Keratinocyte (primary cell): ENCODE data around the gene HSPB1. TPM values are rescaled to one million over a fixed set of nuclear protein-coding genes. Genes with fewer than 3 reads are reported as not detected.

ENCODE experiments used
- DNase-seq: peaks from one replicate; pipeline ENCODE4 v3.0.0-alpha.2; 2011; ENCODE audit warnings: low read depth, missing footprints, low spot score
- FAIRE-seq: peaks from 2 replicates; lab custom pipeline; 2011; peaks lifted over from hg19 to GRCh38; lab: Jason Lieb, UNC
- H2AFZ ChIP-seq: 2 replicates; pipeline ENCODE4 v1.6.0; 2012; ENCODE audit warnings: low read length, control low read depth, inconsistent platforms; ENCODE audit not compliant: control insufficient read depth
- H3K27ac ChIP-seq: 2 replicates; pipeline ENCODE4 v1.5.1; 2011; ENCODE audit warnings: low read length; ENCODE audit not compliant: control insufficient read depth, insufficient read depth
- H3K27me3 ChIP-seq: 3 replicates; pipeline ENCODE4 v1.6.0; 2011; ENCODE audit warnings: low read length; ENCODE audit not compliant: control insufficient read depth, insufficient read depth; ENCODE audit errors: extremely low read depth
- H3K36me3 ChIP-seq, 2 experiments: 2 replicates in 1 of 2; 3 replicates in 1 of 2; pipeline ENCODE4 v1.5.1; 2011; ENCODE audit warnings: low read length in 2 of 2, mild to moderate bottlenecking in 1 of 2; ENCODE audit not compliant: control insufficient read depth in 2 of 2, insufficient read depth in 2 of 2; ENCODE audit errors: extremely low read depth in 1 of 2
- H3K4me1 ChIP-seq: 3 replicates; pipeline ENCODE4 v1.5.1; 2011; ENCODE audit warnings: low read length; ENCODE audit not compliant: control insufficient read depth, insufficient read depth; ENCODE audit errors: extremely low read depth
- H3K4me2 ChIP-seq: 3 replicates; pipeline ENCODE4 v1.6.0; 2011; ENCODE audit warnings: low read depth, low read length; ENCODE audit not compliant: control insufficient read depth, insufficient read depth; ENCODE audit errors: extremely low read depth
- H3K4me3 ChIP-seq, 3 experiments: fragments of 200-600 bp in 1 of 3; sonication (generic) in 1 of 3; 2 replicates in 2 of 3; 3 replicates in 1 of 3; pipeline ENCODE4 v1.5.1; 2011 to 2016; ENCODE audit warnings: low read length in 3 of 3, mild to moderate bottlenecking in 3 of 3, control low read depth in 2 of 3, inconsistent platforms in 1 of 3, low read depth in 1 of 3, mixed read lengths in 1 of 3, mixed run types in 1 of 3, moderate library complexity in 1 of 3; ENCODE audit not compliant: control insufficient read depth in 2 of 3, insufficient read depth in 2 of 3; ENCODE audit errors: extremely low read depth in 1 of 3
- H3K79me2 ChIP-seq: 2 replicates; pipeline ENCODE4 v1.6.0; 2012; ENCODE audit warnings: low read length; ENCODE audit not compliant: control insufficient read depth, insufficient read depth
- H3K9ac ChIP-seq: 3 replicates; pipeline ENCODE4 v1.6.0; 2011; ENCODE audit warnings: low read length; ENCODE audit not compliant: control insufficient read depth, insufficient read depth; ENCODE audit errors: extremely low read depth
- H3K9me1 ChIP-seq: 3 replicates; pipeline ENCODE4 v1.6.0; 2011; ENCODE audit warnings: low read length; ENCODE audit not compliant: control insufficient read depth, insufficient read depth; ENCODE audit errors: extremely low read depth
- H3K9me3 ChIP-seq: 2 replicates; pipeline ENCODE4 v1.5.1; 2012; ENCODE audit warnings: low read depth, low read length; ENCODE audit not compliant: control insufficient read depth
- H4K20me1 ChIP-seq: 3 replicates; pipeline ENCODE4 v1.6.0; 2011; ENCODE audit warnings: low read length; ENCODE audit not compliant: control insufficient read depth, insufficient read depth; ENCODE audit errors: extremely low read depth
- EZH2 ChIP-seq: IDR thresholded peaks from one replicate; pipeline ENCODE4 v1.6.1; 2012; ENCODE audit warnings: inconsistent platforms, mild to moderate bottlenecking, low read length, moderate library complexity
- dilution Hi-C: fragments of 300-500 bp; cut with MboI; formaldehyde crosslinking; loops from one replicate; pipeline ENCODE4 v1.7.0; 2020; ENCODE audit warnings: low sequenced_read_pairs; ENCODE audit not compliant: extremely low pct_ligation_motif_present
- polyA plus RNA-seq, 5 experiments: library from polyadenylated mRNA; depleted of rRNA in 3 of 5; stranded (reverse) in 3 of 5; stranded (forward) in 1 of 5; unstranded in 1 of 5; fragments of >200 nt; gene quantifications; 1 replicate in 1 of 5; 2 replicates in 3 of 5; 3 replicates in 1 of 5; pipeline versions ENCODE4 v1.2.1 to v1.2.3, GENCODE V29; 2011 to 2012; ENCODE audit warnings: missing spikeins in 2 of 5, low read depth in 1 of 5, low replicate concordance in 1 of 5
- TF ChIP-seq, protein P1 (sequence below), 3 experiments: IDR thresholded peaks in 1 of 3; conservative IDR thresholded peaks in 1 of 3; optimal IDR thresholded peaks in 1 of 3; 2 replicates in 2 of 3; 3 replicates in 1 of 3; pipeline versions ENCODE3 to v1.5.1; 2011; ENCODE audit warnings: low read length in 3 of 3, mild to moderate bottlenecking in 3 of 3, moderate library complexity in 2 of 3, control low read depth in 1 of 3, inconsistent platforms in 1 of 3; ENCODE audit not compliant: insufficient read depth in 2 of 3; ENCODE audit errors: extremely low read depth in 1 of 3

Gene HSPB1
- polyA plus RNA-seq, 1 donor (not counting 4 experiments of a cell fraction or from before 2014, with no cell fraction given), result 460 TPM

DNA sequence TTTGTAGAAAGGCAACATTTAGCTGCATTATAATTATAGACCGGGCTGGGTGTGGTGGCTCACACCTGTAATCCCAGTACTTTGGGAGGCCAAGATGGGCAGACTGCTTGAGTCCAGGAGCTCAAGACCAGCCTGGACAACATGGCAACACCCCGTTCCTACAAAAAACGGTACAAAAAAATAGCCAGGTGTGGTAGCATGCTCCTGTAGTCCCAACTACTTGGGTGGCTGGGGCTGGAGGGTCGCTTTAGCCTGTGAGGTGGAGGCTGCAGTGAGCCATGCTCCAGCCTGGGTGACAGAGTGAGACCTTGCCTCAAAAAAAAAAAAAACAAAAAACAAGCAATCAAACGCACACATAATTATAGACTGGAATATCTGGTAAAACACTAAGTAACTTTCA, 51.3 kb downstream of the HSPB1 start:
- Histone ChIP-seq H3K79me2 (peaks cover 100% of the 10 kb centered on the region), H3K36me3 (peaks cover 16 to 39% of the 10 kb centered on the region in 2 experiments), H3K27ac (no peak overlapping the region), H2AFZ (no peak overlapping the region), H3K4me3 (no peak overlapping the region), H3K27me3 (no peaks in the 10 kb centered on the region), H3K9me3 (no peaks in the 10 kb centered on the region), H3K9me1 (peaks cover 9% of the 10 kb centered on the region), H3K4me1 (peaks cover 30% of the 10 kb centered on the region), H3K4me2 (no peak overlapping the region), H4K20me1 (peaks cover 70% of the 10 kb centered on the region), H3K9ac (no peak overlapping the region)
- no peak for TF ChIP-seq EZH2
- TF ChIP-seq, protein P1, sequence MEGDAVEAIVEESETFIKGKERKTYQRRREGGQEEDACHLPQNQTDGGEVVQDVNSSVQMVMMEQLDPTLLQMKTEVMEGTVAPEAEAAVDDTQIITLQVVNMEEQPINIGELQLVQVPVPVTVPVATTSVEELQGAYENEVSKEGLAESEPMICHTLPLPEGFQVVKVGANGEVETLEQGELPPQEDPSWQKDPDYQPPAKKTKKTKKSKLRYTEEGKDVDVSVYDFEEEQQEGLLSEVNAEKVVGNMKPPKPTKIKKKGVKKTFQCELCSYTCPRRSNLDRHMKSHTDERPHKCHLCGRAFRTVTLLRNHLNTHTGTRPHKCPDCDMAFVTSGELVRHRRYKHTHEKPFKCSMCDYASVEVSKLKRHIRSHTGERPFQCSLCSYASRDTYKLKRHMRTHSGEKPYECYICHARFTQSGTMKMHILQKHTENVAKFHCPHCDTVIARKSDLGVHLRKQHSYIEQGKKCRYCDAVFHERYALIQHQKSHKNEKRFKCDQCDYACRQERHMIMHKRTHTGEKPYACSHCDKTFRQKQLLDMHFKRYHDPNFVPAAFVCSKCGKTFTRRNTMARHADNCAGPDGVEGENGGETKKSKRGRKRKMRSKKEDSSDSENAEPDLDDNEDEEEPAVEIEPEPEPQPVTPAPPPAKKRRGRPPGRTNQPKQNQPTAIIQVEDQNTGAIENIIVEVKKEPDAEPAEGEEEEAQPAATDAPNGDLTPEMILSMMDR (optimal IDR thresholded peaks at IDR 0.05 in 1 of 3, IDR thresholded peaks at IDR 0.05 in 1 of 3, conservative IDR thresholded peaks at IDR 0.05 in 1 of 3; ENCODE audit: extremely low read depth in 1 of 3, insufficient read depth in 2 of 3, low read length in 3 of 3), result no peak
- DNase-seq (no peak), FAIRE-seq (no peak)
- dilution Hi-C loops, result no loop called here

Other genes starting within 250 kb of the HSPB1 start
- 0.30 to 0.52 TPM (median 0.46 TPM) in 3 replicates for gene SRRM3, start 100.8 kb upstream of the HSPB1 start, polyA plus RNA-seq
- 88.1 to 130 TPM (median 116 TPM) in 3 replicates for gene YWHAG, start 56.3 kb downstream of the HSPB1 start, polyA plus RNA-seq
- gene SSC4D, start 107.0 kb downstream of the HSPB1 start, polyA plus RNA-seq, result 0.98 to 1.6 TPM (median 1.1 TPM) in 3 replicates
- 6.9 to 13.6 TPM (median 7.7 TPM) in 3 replicates for gene ZP3, start 122.3 kb downstream of the HSPB1 start, polyA plus RNA-seq
- gene DTX2, start 159.0 kb downstream of the HSPB1 start, polyA plus RNA-seq, result 15.1 to 25.6 TPM (median 22.4 TPM) in 3 replicates
- 2.6 to 11.9 TPM (median 7.5 TPM) in 3 replicates for gene UPK3B, start 207.9 kb downstream of the HSPB1 start, polyA plus RNA-seq
- not detected in 3 replicates for gene SPDYE16, start 240.6 kb downstream of the HSPB1 start, polyA plus RNA-seq